NCI-H1417 (cell line): ENCODE results near the gene CAPN12.
A peak's percentile ranks its signal among the peaks of the same experiment; 100 is the strongest.

ENCODE experiments used
- DNase-seq, 3 experiments: peaks; one replicate each; lab custom pipeline; 2025; lab: John Stamatoyannopoulos, UW

Gene CAPN12

DNA sequence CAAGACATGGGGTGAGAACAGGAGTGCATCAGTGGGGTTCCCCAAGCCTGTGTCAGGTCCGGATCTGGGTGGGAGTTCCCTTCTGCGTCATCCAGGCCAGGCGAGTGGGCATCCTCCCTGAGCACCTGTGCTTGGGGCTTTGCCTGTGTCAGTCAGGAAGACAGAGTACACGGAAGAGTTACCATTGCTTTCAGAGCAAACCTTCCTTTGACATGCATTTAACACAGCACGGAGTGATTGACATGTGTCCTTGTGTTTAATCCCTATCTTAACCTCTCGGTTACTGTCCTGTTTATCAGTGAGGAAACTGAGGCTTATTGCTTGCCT is 47.6 kb downstream of the CAPN12 start:
- DNase-seq: no peak

DNA sequence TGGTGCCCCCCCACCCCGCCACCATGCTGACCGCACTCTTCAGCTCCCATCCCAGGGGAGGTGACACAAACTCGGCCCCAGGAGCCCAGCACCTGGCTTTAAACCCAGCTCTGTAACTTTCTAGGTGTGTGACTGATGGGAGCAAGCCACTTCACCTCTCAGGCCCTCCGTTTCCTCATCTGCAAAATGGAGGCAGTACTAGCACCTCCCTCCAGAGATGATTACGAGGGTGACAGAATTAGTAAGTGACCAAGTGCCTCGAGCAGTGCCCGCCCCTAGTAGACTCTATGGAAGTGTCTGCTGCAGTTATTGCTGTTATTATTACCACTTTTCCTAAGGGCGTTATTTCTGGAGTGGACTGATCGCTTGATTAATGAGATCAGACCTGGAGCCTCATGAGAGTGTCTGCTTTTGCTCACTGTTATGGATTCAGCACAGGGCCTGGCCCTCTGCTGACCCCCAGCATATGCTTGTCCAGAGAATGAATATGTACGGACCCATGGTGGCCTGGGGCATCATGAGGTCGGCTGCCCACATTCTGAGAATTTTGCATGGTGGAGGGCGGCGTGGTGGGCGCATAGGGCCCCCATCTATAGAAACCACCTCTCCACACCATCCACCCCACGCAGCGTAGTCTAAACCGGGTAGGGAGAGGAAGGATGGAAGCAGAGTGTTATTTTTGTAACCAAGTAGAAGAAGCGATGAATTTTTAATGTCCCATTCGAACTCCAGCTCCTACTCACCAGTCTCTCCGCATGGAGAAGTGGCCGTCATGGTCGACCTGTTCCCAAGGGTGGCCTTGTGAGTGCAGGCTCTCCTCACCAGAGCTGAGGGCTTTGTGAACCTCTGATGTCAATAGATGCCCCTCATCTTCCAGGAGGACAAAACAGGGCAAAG is 48.2 kb downstream of the CAPN12 start:
- DNase-seq: no peak

DNA sequence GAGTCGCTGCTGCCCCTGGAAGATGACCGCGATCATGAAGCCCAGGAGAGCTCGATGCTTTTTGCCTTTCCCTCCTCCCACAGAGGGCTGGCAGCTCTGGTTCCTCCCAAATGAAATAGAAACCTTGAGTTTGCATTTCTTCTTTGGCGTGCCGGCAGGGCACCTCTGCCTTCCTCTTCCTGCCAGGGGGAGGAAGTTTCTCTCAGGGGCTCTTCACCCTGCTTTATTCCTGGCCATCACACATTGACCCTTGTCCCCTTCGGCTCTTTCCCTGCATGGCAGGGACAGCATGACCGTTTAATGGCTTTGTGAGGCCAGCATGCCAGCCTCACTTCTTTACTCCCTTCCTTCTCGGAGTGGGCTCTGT is 49.0 kb downstream of the CAPN12 start:
- DNase-seq: no peak

DNA sequence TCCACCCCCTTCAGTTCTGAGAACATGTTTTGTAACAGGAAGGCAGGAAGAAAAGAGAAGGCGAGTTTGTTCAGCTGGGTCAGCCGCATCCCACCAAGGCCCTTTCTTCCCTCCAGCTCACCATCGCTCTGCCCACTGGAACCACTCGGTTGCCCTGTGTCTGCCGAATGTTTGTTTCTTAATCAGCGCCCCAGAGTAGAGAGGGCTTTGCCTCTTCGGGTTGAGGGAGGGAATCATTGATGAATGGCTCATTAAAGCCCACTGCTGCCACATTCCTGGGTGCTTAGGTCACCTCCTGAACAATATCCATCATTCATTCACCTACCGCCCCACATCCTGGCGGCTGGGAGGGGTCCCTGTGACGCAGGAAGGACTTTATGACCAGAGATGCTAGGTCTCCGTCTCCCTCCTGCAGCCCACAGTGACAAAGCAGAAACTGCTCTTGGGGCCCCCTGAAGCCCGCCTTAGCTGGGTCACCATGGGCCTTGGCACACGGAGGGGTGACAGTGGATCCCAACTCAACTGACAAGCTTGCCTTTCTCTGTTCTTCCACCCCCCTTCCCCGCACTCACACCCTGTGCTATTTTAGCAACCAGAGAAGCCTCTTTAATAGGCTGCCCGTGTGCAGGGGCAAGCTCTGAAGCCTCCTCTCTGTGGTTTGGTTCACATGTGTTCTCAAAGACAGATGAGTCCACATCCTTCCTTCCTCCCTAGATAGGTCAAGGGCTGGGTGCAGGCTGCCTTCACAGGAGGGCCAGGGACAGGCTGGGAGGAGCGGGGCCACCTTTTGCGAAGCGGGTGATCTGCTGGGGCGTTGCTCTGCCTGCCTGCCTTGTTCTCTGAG is 50.7 kb downstream of the CAPN12 start:
- DNase-seq: no peak

DNA sequence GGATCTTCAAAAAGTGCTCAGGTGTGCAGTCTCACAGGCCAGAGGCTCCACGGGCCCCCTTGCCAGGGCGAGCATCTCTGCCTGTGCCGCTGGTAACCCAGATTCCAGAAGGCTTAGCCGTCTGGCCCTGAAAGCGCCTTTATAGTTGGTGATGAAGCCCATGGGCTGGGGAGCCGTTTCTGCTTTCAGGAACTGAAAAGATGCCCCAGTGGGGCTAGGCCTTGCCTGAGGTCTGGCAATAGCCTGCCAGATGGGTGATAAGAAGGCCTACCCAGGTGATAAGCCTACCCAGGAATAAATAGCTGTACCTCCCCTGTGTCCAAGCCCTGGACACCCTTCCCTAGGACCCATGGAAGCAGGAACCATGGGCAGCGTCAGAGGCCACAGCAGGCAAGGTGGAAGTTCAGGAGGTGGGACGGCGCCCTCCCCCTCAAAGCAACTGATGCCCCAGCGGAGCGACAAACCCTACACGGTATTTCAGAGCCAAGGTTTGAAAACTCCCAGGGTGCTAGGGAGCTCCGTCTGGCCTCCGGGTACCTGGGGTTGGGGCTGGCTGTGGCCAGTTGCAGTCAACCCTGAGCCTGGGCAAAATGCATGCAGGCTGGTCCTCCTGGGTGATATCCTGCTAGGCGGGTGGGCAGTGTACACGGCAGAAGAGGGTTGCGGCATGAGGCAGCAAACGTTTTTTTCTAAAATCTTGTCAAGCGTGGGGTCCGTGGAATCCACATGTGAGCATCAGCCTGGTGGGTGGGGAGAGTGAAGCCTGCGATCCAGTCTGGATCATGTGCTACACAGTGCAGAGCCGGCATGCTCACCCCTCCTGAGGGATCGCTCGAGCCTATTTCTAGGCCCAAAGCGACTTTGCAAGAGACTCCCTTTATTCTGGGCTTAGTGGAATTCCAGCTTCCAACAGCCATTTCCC is 51.6 kb downstream of the CAPN12 start:
- no peak for DNase-seq

DNA sequence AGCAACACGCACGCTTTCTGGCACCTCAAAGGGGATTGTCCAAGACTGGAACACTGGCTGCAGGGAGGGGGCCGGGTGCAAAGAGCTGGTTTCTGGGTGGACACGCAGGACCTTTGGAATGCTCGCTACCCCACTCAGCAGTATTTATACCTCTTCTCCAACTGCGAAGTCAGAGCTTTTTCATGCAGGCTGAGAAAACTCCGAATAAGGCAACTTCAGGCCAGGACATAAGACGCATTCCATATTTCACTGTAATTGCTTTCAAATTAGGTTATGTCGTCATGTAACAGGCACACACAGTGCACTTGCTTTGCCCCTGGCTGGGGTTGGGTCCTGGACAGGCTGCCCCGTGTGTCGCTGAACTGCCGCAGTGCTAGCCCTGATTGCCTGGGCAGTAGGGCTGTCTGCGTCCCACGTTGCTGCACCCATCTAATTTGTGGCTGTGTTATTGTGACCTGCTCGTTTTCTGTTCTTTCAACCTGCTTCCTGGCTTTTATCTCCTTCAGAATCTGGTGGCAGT is 52.3 kb downstream of the CAPN12 start:
- DNase-seq: no peak

DNA sequence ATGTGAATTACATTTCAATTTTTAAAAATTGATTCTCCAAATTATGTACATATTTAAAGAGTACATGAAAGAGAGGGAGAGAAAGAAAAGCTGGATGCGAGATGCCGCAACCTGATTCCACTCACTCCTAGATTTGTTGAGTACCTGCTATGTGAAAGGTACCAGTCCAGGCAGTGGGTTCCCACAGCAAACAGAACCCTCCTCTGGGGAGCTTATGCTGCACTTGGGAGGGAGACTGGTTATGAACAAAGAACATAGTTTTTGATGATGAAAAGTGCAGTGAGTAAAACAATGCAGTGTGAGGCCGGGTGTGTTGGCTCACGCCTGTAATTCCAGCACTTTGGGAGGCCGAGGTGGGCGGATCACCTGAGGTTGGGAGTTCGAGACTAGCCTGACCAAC is 53.4 kb downstream of the CAPN12 start:
- no peak for DNase-seq

DNA sequence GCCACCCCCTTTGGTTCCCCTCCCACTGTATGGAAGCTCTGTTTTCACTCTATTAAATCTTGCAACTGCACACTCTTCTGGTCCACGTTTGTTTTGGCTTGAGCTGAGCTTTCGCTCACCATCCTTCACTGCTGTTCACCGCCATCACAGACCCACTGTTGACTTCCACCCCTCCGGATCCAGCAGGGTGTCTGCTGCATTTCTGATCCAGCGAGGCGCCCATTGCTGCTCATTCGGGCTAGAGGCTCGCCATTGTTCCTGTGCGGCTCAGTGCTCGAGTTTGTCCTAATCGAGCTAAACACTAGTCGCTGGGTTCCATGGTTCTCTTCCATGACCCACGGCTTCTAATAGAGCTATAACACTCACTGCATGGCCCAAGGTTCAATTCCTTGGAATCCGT is 54.1 kb downstream of the CAPN12 start:
- no peak for DNase-seq

DNA sequence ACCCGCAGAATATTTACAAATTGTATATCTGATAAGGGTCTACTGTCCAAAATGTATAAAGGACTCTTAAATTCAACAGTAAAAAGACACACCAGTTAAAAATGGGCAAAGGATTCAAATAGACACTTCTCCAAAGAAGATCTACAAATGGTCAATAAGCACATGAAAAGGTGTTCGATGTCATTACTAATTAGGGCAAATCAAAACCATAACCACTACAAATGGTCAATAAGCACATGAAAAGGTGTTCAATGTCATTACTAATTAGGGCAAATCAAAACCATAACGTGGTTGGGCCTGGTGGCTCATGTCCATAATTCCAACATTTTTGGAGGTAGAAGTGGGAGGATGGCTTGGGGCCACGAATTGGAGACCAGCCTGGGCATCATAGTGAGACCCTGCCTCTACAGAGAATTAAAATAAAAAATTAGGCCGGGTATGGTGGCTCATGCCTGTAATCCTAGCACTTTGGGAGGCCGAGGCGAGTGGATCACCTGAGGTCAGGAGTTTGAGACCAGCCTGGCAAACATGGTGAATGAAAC is 56.4 kb downstream of the CAPN12 start:
- DNase-seq: no peak

DNA sequence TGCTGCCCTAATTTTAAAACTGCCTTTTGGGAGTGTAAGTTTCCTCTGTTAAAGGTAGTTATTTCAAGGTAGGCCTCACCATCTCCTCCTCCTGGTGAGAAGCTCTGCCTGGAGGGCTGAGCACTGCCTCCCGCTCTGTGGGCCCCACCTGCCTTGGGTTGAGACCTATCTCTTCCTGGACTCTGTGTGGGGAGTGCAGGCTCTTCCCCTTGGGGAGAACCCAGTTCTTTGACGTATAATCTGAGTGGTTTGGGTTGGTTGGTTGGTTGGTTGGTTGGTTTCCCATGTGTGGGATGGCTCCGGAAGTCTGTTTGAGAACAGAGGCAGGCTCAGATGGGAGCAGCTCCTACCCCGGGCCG is 57.8 kb downstream of the CAPN12 start:
- DNase-seq: no peak

DNA sequence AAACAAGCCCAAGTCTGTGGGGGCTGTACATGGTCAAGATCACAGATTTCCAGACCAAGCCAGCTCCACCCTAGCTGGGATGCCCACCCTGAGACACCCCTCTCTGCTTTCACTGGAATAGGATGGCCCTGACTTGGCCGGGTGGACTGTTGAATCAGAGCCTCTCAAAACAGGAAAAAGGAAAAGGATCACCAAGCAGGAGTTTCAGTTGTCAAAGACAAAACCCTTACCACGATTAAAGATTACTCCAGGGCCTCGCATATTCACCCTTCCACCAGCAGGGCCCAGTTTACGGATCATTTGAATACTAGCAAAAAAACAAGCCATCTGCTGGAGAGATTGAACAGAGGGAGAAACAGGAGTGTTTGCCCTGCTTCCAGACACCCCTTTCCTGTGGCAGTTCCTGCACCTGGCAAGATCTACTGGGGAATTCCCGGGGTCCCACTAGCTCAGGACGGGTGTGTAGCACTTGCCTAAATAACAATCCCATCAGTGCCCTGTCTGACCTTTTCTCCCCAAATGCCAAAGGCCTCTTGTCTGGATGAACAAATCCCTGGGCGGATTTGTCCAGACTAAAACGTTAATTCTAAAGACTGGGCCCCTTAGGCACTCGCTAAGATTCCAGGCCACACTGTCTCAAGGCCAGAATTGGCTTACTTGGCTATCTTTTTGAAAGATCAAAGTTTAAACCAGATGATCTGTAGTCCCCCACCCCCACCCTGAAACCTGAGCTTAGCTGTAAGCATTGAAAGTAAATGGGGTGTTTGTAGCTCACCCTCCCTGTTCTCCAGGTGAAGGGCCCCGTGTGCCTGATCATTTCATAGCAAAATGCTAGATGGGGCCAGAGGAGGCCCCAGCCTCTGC is 58.4 kb downstream of the CAPN12 start:
- DNase-seq: no peak

DNA sequence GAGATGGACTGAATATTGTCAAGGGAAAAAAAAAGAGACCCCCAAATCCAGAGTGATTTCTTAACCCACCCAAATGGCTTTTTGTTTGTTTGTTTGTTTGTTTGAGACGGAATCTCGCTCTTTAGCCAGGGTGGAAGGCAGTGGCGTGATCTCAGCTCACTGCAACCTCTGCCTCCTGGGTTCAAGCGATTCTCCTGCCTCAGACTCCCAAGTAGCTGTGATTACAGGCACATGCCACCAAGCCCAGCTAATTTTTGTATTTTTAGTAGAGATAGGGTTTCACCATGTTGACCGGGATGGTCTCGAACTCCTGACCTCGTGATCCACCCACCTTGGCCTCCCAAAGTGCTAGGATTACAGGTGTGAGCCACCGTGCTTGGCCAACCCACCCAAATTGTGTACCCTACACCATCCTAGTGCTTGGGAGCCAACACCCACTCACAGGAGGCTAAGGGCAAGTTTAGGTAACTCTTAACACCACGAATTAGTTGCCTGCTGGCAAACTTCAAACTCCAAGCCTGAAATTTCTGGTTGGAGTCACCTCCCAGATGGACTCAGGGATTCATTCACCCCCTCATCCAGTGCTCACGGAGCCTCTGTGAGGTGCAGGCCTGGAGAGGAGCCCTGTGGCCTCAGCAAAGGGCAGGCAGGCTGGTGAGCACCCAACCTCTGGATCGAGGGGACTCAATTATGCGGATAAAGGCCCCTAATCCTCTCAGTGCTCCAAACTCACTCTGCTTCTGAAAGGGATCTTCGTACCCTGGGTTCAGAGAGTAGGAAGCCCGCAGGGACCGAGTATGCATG is 59.2 kb downstream of the CAPN12 start:
- no peak for DNase-seq

DNA sequence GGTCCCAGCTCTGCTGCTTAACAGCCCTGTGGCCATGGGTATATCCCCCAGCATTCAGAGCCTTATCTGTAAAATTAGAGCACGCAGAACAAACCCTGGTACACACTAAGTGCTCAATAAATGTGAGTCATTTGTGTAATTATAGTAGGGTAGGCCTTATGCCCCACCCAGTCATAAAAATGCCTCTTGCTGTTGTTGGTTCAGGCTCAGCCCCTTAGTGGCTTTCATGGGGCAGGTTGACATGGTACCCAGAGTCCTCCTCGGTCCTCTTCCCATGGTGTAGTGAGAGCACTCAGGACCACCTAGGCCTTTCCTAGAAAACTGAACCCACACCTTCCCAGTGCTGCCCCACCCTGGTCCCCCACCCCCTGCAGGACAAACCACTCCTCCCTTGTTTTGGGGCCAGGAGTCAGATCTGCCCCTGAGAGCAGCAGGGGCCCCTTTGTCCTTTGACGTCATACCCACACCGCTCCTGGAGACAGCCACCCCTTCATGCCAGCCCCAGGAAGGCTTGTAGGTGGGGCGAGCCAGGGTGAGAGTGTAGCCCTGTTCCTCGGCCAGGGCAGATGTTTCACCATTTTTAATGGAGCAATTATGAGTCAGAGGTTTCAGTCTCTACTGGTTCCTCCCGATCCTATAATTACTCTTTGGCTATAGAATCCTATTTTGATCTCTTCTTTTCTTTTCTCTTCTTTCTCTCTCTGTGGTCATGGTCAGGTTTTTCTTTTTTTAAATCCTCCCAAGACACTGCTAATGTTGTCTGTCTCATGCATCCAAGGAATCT is 60.0 kb downstream of the CAPN12 start:
- peak in 2 of 3 experiments; percentile 15 to 24 for DNase-seq

DNA sequence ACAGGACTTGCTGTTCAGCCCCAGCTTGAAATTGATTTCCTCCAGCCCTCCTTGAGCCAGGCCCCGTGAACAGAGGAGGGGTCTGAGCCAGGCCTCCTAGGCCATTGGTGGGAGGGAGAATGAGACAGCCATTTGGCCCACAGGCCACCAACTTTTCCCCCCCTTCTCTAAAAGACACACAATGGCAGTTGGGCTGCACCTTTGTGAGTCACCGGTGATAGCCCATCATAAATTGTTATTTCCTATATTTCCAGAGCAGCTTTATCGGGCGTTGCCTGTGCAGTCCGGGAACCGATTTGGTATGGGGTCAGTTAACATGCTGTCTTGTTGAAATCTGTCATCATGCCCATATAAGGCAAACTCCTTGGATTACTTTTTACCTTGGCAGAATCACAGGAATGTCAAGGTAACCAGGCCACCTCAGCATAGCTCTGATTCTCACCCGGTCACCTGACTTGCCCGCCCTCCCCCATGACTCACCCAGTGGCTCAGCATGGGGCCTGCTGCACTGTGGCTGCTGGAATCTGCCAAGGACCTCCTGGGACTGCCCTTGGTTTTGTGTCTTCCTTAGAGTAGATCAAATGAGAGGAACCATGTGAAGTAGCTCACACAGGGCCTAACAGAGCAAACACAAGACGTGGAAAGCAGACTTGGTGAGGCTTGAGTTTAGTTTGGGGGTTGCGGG is 60.7 kb downstream of the CAPN12 start:
- DNase-seq: peak in 2 of 3 experiments; percentile 2 to 12

DNA sequence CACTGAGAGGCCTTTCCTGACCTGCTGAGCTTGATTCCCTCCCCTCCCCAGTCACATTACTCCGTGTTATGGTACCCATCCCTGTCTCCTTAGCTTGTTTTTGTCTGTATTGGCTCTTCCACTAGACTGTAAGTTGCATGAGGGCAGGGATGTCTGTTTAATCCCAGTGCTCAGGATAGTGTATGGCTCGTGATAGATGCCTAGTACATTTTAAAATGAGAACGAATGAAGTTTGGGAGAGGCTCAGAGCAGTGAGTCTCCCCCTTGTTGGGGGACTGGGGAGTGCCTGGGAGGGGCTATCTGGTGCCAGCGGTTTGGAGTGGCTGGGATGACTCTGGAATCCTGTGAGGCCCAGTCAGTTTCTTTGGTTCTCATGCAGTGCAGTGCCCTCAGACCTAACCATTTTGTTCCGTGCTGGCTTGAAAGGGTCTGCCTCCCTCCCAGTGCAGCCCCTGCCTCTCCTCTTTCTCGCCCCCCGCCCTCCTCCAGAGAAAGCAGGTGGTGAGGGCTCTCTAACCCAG is 61.3 kb downstream of the CAPN12 start:
- DNase-seq: no peak

DNA sequence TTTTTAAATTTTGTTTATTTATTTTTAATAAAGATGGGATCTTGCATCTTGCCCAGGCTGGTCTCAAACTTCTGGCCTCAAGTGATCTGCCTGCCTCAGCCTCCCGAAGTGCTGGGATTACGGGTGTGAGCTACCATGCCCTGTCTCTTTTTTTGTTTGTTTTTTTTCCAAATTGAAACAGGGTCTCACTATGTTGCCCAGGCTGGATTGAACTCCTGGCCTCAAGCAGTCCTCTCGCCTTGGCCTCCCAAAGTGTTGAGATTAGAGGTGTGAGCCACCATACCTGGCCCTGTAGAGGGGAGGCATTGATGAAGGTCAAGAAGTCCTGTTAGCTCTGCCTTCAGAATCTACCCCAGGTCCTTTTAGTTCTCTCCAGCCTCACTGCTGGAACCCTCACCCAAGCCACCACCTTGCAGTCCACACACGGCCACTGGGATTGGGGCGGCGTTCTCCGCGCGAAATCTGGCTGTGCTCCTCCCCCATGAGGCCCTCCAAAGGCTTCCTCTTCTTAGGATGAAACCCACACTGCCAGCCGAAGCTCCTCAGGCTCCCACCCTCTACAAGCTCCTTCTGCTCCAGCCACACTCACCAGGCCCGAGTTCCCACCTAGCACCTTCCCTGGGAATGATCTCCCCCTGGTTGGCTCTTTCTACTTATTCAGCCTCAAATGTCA is 61.9 kb downstream of the CAPN12 start:
- no peak for DNase-seq
